Mesendoderm (in vitro differentiated cells): ENCODE data around the gene NMT1.

Experiments
- DNase-seq: peaks from one replicate; pipeline ENCODE4 v3.0.0; 2013
- H2AK5ac ChIP-seq: 2 replicates; pipeline ENCODE4 v1.6.1; 2013; ENCODE audit warnings: low read length, inconsistent platforms
- H2BK120ac ChIP-seq: 2 replicates; pipeline ENCODE4 v1.6.1; 2013; ENCODE audit warnings: low read depth, mild to moderate bottlenecking, low read length, moderate library complexity, mixed read lengths
- H2BK15ac ChIP-seq: replicated peaks from 2 replicates; pipeline ENCODE4 v1.6.1; 2013; ENCODE audit warnings: low read depth, mild to moderate bottlenecking, moderate library complexity
- H2BK5ac ChIP-seq: 2 replicates; pipeline ENCODE4 v1.6.1; 2013; ENCODE audit warnings: low read length, inconsistent platforms
- H3K18ac ChIP-seq: 2 replicates; pipeline ENCODE4 v1.6.1; 2013; ENCODE audit warnings: mild to moderate bottlenecking, low read length, mixed read lengths
- H3K23ac ChIP-seq: one replicate; pipeline ENCODE4 v1.6.1; 2013; ENCODE audit warnings: low read length
- H3K27ac ChIP-seq: 2 replicates; pipeline ENCODE4 v1.5.1; 2013; ENCODE audit warnings: low read depth, mild to moderate bottlenecking, inconsistent platforms, low read length, moderate library complexity
- H3K27me3 ChIP-seq: 2 replicates; pipeline ENCODE4 v1.6.1; 2013; ENCODE audit warnings: low read length, control low read depth, mild to moderate bottlenecking, inconsistent platforms; ENCODE audit not compliant: insufficient read depth, poor library complexity
- H3K36me3 ChIP-seq: 2 replicates; pipeline ENCODE4 v1.6.1; 2013; ENCODE audit warnings: low read length, inconsistent platforms; ENCODE audit not compliant: control insufficient read depth, insufficient read depth
- H3K4ac ChIP-seq: one replicate; pipeline ENCODE4 v1.6.1; 2013; ENCODE audit warnings: low read depth, mild to moderate bottlenecking, low read length, moderate library complexity
- H3K4me1 ChIP-seq: 2 replicates; pipeline ENCODE4 v1.6.1; 2013; ENCODE audit warnings: low read depth, low read length, inconsistent platforms; ENCODE audit not compliant: control insufficient read depth
- H3K4me2 ChIP-seq: 2 replicates; pipeline ENCODE4 v1.6.1; 2013; ENCODE audit warnings: low read length
- H3K4me3 ChIP-seq: 2 replicates; pipeline ENCODE4 v1.5.1; 2013; ENCODE audit warnings: mild to moderate bottlenecking, low read length
- H3K56ac ChIP-seq: one replicate; pipeline ENCODE4 v1.6.1; 2013; ENCODE audit warnings: low read length
- H3K79me1 ChIP-seq: 2 replicates; pipeline ENCODE4 v1.6.1; 2013; ENCODE audit warnings: low read length, inconsistent platforms
- H3K79me2 ChIP-seq: 2 replicates; pipeline ENCODE4 v1.6.1; 2013; ENCODE audit warnings: mild to moderate bottlenecking, low read length; ENCODE audit not compliant: control insufficient read depth, insufficient read depth
- H3K9ac ChIP-seq: 2 replicates; pipeline ENCODE4 v1.6.1; 2013; ENCODE audit warnings: low read length, inconsistent platforms
- H4K5ac ChIP-seq: one replicate; pipeline ENCODE4 v1.6.1; 2013; ENCODE audit warnings: low read length
- H4K8ac ChIP-seq: one replicate; pipeline ENCODE4 v1.6.1; 2013; ENCODE audit warnings: low read depth, mild to moderate bottlenecking, control low read depth, low read length, moderate library complexity
- WGBS: extraction: QIAGEN DNeasy Blood & Tissue Kit; methylation state at CpG from one replicate; pipeline ENCODE4 v1.1.7; 2013; ENCODE audit warnings: low lambda C conversion rate, missing lambda C conversion rate; ENCODE audit not compliant: insufficient coverage; ENCODE audit errors: extremely low coverage; 5-methylcytosine and 5-hydroxymethylcytosine counted together

The NMT1 gene

GRCh38 chr17:45114117-45114932, 53.2 kb downstream of the NMT1 start:
- H2BK5ac ChIP-seq, result no peak overlapping the region
- H2AK5ac ChIP-seq, result no peak overlapping the region
- no CpG with 5 or more reads among the region's 19 CpGs for WGBS
- no peaks in the 10 kb centered on the region for H3K27me3 ChIP-seq
- no peak overlapping the region for H3K18ac ChIP-seq
- no peak overlapping the region for H3K23ac ChIP-seq
- H2BK120ac ChIP-seq, result no peak overlapping the region
- no peaks in the 10 kb centered on the region for H3K36me3 ChIP-seq
- H3K4me2 ChIP-seq, result no peak overlapping the region
- no peak overlapping the region for H3K9ac ChIP-seq
- no peak overlapping the region for H2BK15ac ChIP-seq
- H3K79me1 ChIP-seq, result no peaks in the 10 kb centered on the region
- no peak overlapping the region for H4K5ac ChIP-seq
- no peak overlapping the region for H3K27ac ChIP-seq
- no peaks in the 10 kb centered on the region for H3K79me2 ChIP-seq
- H3K4ac ChIP-seq, result no peak overlapping the region
- no peak for DNase-seq
- no peak overlapping the region for H4K8ac ChIP-seq
- H3K56ac ChIP-seq, result no peak overlapping the region
- no peaks in the 10 kb centered on the region for H3K4me1 ChIP-seq
- no peak overlapping the region for H3K4me3 ChIP-seq

GRCh38 chr17:45115015-45115625, 54.0 kb downstream of the NMT1 start:
- WGBS, result no CpG with 5 or more reads among the region's 26 CpGs
- H4K5ac ChIP-seq, result no peak overlapping the region
- no peak for DNase-seq
- H3K23ac ChIP-seq, result no peak overlapping the region
- no peak overlapping the region for H3K4me3 ChIP-seq
- H3K79me2 ChIP-seq, result no peaks in the 10 kb centered on the region
- no peaks in the 10 kb centered on the region for H3K79me1 ChIP-seq
- no peak overlapping the region for H2BK120ac ChIP-seq
- H3K36me3 ChIP-seq, result no peaks in the 10 kb centered on the region
- H2BK15ac ChIP-seq, result no peak overlapping the region
- H3K9ac ChIP-seq, result no peak overlapping the region
- no peak overlapping the region for H2BK5ac ChIP-seq
- no peak overlapping the region for H4K8ac ChIP-seq
- H3K4me2 ChIP-seq, result no peak overlapping the region
- no peak overlapping the region for H3K4ac ChIP-seq
- H3K56ac ChIP-seq, result no peak overlapping the region
- no peak overlapping the region for H2AK5ac ChIP-seq
- H3K27ac ChIP-seq, result no peak overlapping the region
- no peaks in the 10 kb centered on the region for H3K27me3 ChIP-seq
- H3K18ac ChIP-seq, result no peak overlapping the region
- no peaks in the 10 kb centered on the region for H3K4me1 ChIP-seq

GRCh38 chr17:45115871-45116270, 54.8 kb downstream of the NMT1 start:
- H2BK5ac ChIP-seq, result no peak overlapping the region
- H3K4me1 ChIP-seq, result no peaks in the 10 kb centered on the region
- H2BK15ac ChIP-seq, result no peak overlapping the region
- no CpG with 5 or more reads among the region's 11 CpGs for WGBS
- no peaks in the 10 kb centered on the region for H3K79me1 ChIP-seq
- H3K18ac ChIP-seq, result no peak overlapping the region
- no peak overlapping the region for H3K4ac ChIP-seq
- H3K4me3 ChIP-seq, result no peak overlapping the region
- no peak overlapping the region for H3K9ac ChIP-seq
- H4K8ac ChIP-seq, result no peak overlapping the region
- H3K23ac ChIP-seq, result no peak overlapping the region
- no peaks in the 10 kb centered on the region for H3K79me2 ChIP-seq
- DNase-seq, result no peak
- H2AK5ac ChIP-seq, result no peak overlapping the region
- H3K4me2 ChIP-seq, result no peak overlapping the region
- no peaks in the 10 kb centered on the region for H3K27me3 ChIP-seq
- H4K5ac ChIP-seq, result no peak overlapping the region
- no peaks in the 10 kb centered on the region for H3K36me3 ChIP-seq
- H3K27ac ChIP-seq, result no peak overlapping the region
- no peak overlapping the region for H2BK120ac ChIP-seq
- no peak overlapping the region for H3K56ac ChIP-seq

DNA sequence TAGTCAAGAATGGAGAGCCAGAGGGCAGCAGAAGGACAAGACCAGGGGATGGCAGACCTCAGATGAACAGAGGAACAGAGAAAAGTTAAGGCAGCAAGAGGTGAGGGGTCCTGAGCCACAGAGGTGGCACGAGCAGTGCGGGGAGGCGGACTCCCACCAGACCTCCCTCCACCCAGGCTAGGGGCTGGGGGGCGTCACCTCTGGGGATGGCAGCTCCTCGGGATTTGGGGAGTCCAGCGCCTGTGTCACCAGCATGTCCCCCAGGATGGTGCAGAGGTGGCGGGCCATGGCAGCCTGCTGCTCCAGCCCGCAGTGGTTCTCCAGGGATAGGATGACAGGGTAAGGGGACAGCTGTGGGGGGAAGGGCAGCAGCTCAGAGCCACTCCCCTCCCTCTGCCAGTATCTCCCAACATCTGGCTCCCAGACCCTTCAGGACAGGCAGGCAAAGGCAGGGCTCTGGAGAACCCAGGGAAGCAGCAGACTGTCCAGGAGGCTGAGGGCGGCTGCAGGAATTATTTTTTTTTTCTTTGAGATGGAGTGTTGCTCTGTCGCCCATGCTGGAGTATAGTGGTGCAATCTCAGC, 55.4 kb downstream of the NMT1 start:
- no CpG with 5 or more reads among the region's 10 CpGs for WGBS
- Histone ChIP-seq H3K56ac (no peak overlapping the region), H3K9ac (no peak overlapping the region), H3K79me2 (no peaks in the 10 kb centered on the region), H3K4ac (no peak overlapping the region), H4K8ac (no peak overlapping the region), H3K4me1 (no peaks in the 10 kb centered on the region), H3K4me2 (no peak overlapping the region), H2BK15ac (no peak overlapping the region), H3K27ac (no peak overlapping the region), H3K23ac (no peak overlapping the region), H3K36me3 (no peaks in the 10 kb centered on the region), H2BK120ac (no peak overlapping the region), H3K18ac (no peak overlapping the region), H3K27me3 (no peaks in the 10 kb centered on the region), H3K79me1 (no peaks in the 10 kb centered on the region), H3K4me3 (no peak overlapping the region), H4K5ac (no peak overlapping the region), H2BK5ac (no peak overlapping the region), H2AK5ac (no peak overlapping the region)
- no peak for DNase-seq

DNA sequence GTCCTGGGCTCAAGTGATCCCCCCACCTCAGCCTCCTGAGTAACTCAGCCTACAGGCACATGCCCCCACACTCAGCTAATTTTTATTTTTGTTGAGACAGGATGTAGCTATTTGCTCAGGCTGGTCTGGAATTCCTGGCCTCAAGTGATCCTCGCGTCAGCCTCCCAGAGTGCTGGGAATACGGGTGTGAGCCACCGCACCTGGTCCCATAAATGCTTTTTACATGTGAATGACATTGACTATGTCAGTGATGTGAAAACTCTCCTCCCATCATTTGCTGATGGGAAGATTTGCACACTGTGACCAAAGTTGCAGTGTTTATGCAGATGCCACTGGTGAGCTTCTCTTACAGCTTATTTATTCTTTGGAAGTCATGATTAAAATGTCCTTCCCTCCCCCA, 56.2 kb downstream of the NMT1 start:
- H3K79me1 ChIP-seq, result no peaks in the 10 kb centered on the region
- no peak overlapping the region for H3K56ac ChIP-seq
- no CpG with 5 or more reads among the region's 4 CpGs for WGBS
- H3K36me3 ChIP-seq, result no peaks in the 10 kb centered on the region
- no peak overlapping the region for H3K18ac ChIP-seq
- H3K4me1 ChIP-seq, result no peaks in the 10 kb centered on the region
- no peak for DNase-seq
- H2BK5ac ChIP-seq, result no peak overlapping the region
- H3K27me3 ChIP-seq, result no peaks in the 10 kb centered on the region
- no peak overlapping the region for H4K8ac ChIP-seq
- H2BK120ac ChIP-seq, result no peak overlapping the region
- no peak overlapping the region for H2AK5ac ChIP-seq
- H3K4ac ChIP-seq, result no peak overlapping the region
- no peak overlapping the region for H3K23ac ChIP-seq
- no peaks in the 10 kb centered on the region for H3K79me2 ChIP-seq
- no peak overlapping the region for H4K5ac ChIP-seq
- H3K9ac ChIP-seq, result no peak overlapping the region
- no peak overlapping the region for H3K4me2 ChIP-seq
- H3K4me3 ChIP-seq, result no peak overlapping the region
- no peak overlapping the region for H3K27ac ChIP-seq
- H2BK15ac ChIP-seq, result no peak overlapping the region
